LNCaP clone FGC (cell line): ENCODE data around the gene CASKIN1.
A peak's percentile ranks its signal among the peaks of the same experiment; 100 is the strongest.

Source experiments
- DNase-seq: peaks from one replicate; pipeline ENCODE4 v3.0.0-alpha.2; 2011; ENCODE audit warnings: low read depth
- H3K4me3 ChIP-seq: 2 replicates; pipeline ENCODE4 v1.5.1; 2011; ENCODE audit warnings: mild to moderate bottlenecking, low read depth, low read length, control low read depth
- CTCF ChIP-seq: IDR thresholded peaks from 2 replicates; pipeline ENCODE4 v1.5.1; 2012; ENCODE audit warnings: mild to moderate bottlenecking; ENCODE audit not compliant: control insufficient read depth, insufficient read depth; ENCODE audit errors: extremely low read depth

CASKIN1 gene

GRCh38 chr16:2149630-2150417 is 46.6 kb downstream of the CASKIN1 start:
- peak overlapping the region; percentile 76 for H3K4me3 ChIP-seq
- TF ChIP-seq CTCF: no peak
- DNase-seq: no peak

- 0 out of 2 replicates have a peak, but pooled peaks have one; percentile 15 for TF ChIP-seq CTCF
- DNase-seq: no peak
Measured at GRCh38 chr16:2148714-2149629, 47.4 kb downstream of the CASKIN1 start.

GRCh38 chr16:2147981-2148671 is 48.3 kb downstream of the CASKIN1 start, which contains the start of gene RAB26:
Gene RAB26 (plus strand): TSS chr16:2148625. CDS start chr16:2148784, 159 bp downstream.
- DNase-seq: peak; percentile 93
- peak within 1 kb of the TSS; percentile 76 for H3K4me3 ChIP-seq
- TF ChIP-seq CTCF: no peak

More at GRCh38 chr16:2148714-2149629, 47.4 kb downstream of the CASKIN1 start:
- peak overlapping the region; percentile 76 for H3K4me3 ChIP-seq

- H3K4me3 ChIP-seq: peak overlapping the region; percentile 59
- TF ChIP-seq CTCF: no peak
- DNase-seq: no peak
Measured at GRCh38 chr16:2147378-2147777, 49.0 kb downstream of the CASKIN1 start.

GRCh38 chr16:2145843-2146242 is 50.6 kb downstream of the CASKIN1 start:
- DNase-seq: no peak
- no peak overlapping the region for H3K4me3 ChIP-seq
- TF ChIP-seq CTCF: no peak

- no peak for DNase-seq
- H3K4me3 ChIP-seq: no peak overlapping the region
- TF ChIP-seq CTCF: no peak
Measured at GRCh38 chr16:2143878-2144485, 52.4 kb downstream of the CASKIN1 start.
